KOPT-K1 (cell line): Measurements from ENCODE around the gene DNAL1.
"Not testable (repeated sequence)": the region's sequence is repeated elsewhere in the genome, so short reads cannot be mapped to it uniquely, and the experiment has no call there.

Source experiments
- H3K27ac ChIP-seq: fragments of 200-600 bp; sonication (generic); 2 replicates; pipeline ENCODE4 v1.5.1; 2016; ENCODE audit warnings: antibody characterized with exemption, mild to moderate bottlenecking, low read depth, low read length; ENCODE audit not compliant: poor library complexity, severe bottlenecking
- H3K36me3 ChIP-seq: fragments of 200-600 bp; sonication (generic); 2 replicates; pipeline ENCODE4 v1.5.1; 2017; ENCODE audit warnings: antibody characterized with exemption, mild to moderate bottlenecking, low read length, moderate library complexity; ENCODE audit not compliant: insufficient read depth
- H3K9me3 ChIP-seq: fragments of 200-600 bp; sonication (generic); 2 replicates; pipeline ENCODE4 v1.5.1; 2017; ENCODE audit warnings: antibody characterized with exemption, low read length, mild to moderate bottlenecking; ENCODE audit not compliant: insufficient read depth, poor library complexity, severe bottlenecking

The DNAL1 gene

DNA sequence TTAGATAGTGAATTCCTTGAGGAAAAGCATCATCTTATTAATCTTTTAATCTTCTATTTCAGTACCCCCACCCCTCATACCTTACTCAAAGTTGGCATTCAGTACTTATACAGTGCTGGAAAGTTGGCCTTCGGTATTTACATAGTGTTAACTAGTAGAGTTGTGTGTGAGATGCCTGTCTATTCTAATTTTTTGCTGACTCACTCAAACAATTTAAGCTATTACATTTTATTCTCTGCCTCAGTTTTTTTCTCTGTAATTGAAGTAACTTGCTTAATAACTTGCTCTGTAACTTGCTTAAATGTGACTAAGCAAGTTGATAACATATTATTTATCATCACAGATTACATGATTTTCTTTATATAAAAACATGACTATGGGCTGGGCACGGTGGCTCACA, 20.3 kb downstream of the DNAL1 start:
- Histone ChIP-seq H3K27ac (no peak overlapping the region), H3K36me3 (no peaks in the 10 kb centered on the region), H3K9me3 (no peaks in the 10 kb centered on the region)

DNA sequence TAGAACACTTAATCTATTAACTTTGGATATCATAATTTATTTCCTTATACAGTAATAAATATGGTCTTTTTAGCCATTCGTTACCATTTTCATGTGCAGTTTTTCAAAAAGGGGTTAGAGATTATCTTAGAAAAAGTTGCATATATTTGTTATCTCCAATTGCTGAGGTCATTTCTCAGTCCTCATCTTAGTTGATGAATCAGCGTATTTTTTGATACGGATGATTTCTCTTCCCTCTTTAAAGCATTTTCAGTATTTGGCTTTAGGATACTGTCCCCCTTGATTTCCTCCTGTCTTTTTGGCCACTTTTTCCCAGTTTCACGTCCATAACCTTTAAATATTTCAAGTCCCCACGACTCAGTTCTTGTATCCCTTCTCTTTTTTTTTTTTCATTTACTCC, 21.8 kb downstream of the DNAL1 start:
- Histone ChIP-seq H3K27ac (no peak overlapping the region), H3K36me3 (no peaks in the 10 kb centered on the region)

DNA sequence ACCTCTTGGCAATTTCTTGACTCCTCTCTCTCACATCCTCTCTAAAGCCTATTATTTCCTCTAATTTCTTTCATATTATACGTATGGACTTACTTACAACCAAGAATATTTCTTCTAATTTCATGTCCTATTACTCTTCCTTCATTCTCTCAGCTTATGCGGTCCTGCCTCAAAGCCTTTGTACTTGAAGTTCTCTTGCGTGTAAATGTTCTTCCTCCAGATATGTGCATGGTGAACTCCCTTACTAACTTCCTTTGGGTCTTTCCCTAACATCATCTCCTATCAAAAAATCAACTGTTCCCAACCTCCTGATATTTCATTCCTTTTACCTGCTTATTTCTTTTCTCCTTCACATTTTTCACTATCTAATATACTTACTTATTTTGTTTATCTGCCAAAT, 23.1 kb downstream of the DNAL1 start:
- no peak overlapping the region for H3K27ac ChIP-seq

More for the DNA sequence above, 21.8 kb downstream of the DNAL1 start:
- no peaks in the 10 kb centered on the region for H3K9me3 ChIP-seq

DNA sequence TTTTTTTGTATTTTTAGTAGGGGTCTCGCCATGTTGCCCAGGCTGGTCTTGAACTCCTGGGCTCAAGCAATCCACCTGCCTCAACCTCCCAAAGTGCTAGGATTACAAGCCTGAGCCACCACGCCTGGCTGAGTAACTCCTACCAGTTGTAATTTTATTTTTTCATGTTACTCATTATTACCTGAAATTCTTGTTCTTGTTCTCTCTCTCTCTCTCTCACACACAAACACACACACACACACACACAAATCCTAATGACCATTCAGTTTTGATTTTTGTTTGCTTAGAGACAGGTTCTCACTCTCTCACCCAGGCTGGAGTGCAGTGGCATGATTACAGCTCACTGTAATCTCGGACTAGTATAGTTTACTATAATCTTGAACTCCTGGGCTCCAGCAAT, 30.2 kb downstream of the DNAL1 start:
- Histone ChIP-seq H3K27ac (no peak overlapping the region), H3K36me3 (no peaks in the 10 kb centered on the region)

More for the DNA sequence above, 23.1 kb downstream of the DNAL1 start:
- Histone ChIP-seq H3K9me3 (no peaks in the 10 kb centered on the region), H3K36me3 (no peaks in the 10 kb centered on the region)

DNA sequence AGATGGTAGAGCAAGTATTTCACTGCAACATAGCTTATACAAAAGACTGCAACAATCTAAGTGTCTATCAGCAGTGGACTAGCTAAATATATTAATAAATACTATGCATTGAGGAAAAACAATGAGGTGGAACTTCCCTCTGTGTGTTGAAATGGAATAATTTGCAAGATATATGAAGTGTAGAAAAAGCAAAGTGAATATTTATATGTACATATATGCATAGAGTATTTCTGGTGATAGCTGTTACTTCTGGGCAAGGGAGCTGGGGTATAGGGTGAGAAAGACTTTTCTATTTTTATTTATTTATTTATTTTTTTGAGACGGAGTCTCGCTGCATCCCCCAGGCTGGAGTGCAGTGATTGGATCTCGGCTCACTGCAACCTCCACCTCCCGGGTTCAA, 33.9 kb downstream of the DNAL1 start:
- Histone ChIP-seq H3K27ac (no peak overlapping the region), H3K36me3 (no peaks in the 10 kb centered on the region), H3K9me3 (no peaks in the 10 kb centered on the region)

More for the DNA sequence above, 30.2 kb downstream of the DNAL1 start:
- no peaks in the 10 kb centered on the region for H3K9me3 ChIP-seq

DNA sequence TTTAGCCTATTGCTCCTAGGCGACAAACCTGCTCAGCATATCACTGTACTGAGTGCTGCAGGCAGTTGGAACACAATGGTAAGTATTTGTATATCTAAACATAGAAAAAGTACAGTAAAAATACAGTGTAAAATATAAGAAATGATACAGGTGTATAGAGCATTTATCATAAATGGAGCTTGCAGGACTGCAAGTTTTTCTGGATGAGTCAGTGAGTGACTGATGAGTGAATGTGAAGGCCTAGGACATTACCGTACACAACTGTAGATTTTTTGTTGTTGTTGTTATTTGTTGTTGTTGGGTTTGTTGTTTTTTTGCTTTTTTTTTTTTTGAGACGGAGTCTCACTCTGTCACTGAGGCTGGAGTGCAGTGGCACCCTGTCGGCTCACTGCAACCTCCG, 36.0 kb downstream of the DNAL1 start:
- Histone ChIP-seq H3K36me3 (no peaks in the 10 kb centered on the region), H3K27ac (no peak overlapping the region), H3K9me3 (no peaks in the 10 kb centered on the region)

DNA sequence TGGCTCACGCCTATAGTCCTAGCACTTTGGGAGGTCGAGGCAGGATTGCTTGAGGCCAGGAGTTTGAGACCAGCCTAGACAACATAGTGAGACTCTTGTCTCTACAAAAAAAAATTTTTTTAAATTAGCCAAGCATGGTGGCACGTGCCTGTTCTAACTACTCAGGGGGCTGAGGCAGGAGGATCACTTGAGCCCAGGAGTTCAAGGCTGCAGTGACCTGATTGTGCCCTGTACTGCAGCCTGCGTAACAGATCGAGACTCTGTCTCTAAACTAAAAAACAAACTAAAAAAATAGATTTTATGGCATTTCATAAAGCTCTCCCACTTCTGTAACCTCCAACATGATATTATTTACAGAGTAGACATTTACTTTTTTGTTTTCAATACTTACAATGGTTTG, 39.8 kb downstream of the DNAL1 start:
- no peaks in the 10 kb centered on the region for H3K36me3 ChIP-seq
- H3K9me3 ChIP-seq: no peaks in the 10 kb centered on the region
- no peak overlapping the region for H3K27ac ChIP-seq

DNA sequence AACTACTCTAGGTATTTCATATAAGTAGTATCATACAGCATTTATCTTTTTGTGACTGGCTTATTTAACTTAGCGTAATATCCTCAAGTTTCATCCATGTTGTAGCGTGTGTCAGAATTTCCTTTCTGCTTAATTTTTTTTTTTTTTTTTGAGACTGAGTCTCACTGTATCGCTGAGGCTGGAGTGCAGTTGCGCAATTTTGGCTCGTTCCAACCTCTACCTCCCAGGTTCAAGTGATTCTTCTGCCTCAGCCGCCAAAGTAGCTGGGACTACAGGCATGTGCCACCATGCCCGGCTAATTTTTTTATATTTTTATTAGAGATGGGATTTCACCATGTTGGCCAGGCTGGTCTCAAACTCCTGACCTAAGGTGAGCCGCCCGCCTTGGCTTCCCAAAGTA, 40.5 kb downstream of the DNAL1 start:
- Histone ChIP-seq H3K27ac (no peak overlapping the region), H3K9me3 (no peaks in the 10 kb centered on the region), H3K36me3 (no peaks in the 10 kb centered on the region)

DNA sequence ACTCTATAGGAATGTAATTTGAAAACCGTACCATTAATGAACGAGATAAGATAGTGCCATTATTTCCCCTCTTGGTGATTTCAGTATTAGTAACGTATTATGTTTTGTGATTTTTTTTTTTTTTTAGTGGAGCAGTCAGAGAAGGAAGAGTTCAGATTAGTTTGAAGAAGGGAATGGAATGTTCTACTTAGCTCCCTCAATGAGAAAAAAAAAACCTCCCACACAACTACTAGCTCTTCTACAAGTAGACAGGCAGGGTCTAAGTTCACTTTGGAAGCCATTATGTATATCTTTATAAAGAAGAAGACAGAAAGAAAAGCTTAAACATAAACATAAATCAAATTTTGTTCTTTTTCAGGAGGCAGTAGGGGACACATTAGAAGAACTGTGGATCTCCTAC, 42.1 kb downstream of the DNAL1 start:
- Histone ChIP-seq H3K36me3 (no peaks in the 10 kb centered on the region), H3K27ac (no peak overlapping the region), H3K9me3 (no peaks in the 10 kb centered on the region)

DNA sequence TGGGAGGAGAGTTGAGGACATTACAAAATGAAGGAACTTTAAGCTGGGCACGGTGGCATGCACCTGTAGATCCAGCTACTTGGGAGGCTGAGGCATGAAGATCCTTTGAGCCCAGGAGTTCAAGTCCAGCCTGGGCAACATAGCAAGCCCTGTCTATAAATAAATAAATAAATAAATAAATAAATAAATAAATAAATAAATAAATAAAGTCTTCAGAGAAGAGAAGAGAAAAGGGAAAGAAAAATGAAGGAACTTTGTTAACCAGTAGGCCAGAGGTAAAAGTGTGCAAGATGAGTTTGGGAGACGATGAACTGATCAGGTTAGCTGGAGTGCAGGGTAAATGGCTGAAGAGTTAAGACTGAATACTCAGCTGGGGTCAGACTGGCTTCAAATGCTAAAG, 49.3 kb downstream of the DNAL1 start:
- H3K9me3 ChIP-seq: no peaks in the 10 kb centered on the region
- no peaks in the 10 kb centered on the region for H3K36me3 ChIP-seq
- H3K27ac ChIP-seq: no peak overlapping the region

DNA sequence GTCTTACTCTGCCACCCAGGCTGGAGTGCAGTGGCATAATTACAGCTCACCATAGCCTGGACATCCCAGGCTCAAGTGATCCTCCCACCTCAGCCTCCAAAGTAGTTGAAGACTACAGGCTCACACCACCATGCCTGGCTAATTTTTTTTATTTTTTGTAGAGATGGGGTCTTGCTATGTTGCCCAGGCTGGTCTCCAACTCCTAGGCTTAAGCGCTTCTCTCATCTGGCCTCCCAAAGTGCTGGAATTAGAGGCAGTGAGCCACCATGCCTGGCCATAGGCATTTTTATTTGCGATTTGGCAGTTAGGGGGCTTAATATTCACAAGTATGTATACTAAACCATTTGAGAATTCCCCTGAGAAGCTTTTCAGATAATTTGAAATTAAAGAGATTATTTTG, 50.3 kb downstream of the DNAL1 start:
- H3K36me3 ChIP-seq: no peaks in the 10 kb centered on the region
- H3K27ac ChIP-seq: no peak overlapping the region
- H3K9me3 ChIP-seq: no peaks in the 10 kb centered on the region

DNA sequence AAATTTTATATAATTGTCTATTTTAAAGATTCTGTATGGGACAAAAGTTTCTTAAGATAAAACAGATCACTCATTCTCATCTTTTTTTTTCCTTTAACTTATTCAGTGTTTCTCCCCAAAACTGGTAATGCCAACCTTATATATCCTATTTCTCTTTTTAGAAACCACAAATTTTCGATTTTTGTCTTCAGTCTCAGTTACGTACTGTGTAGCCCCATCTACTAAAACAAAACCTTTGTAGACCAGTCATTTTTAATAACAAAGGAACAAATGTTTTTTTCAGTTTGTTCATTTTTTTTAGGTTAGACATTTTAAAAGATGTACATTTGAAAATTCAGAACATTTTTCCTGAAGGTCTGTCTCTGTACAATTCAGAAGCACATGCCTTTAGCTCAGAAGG, 51.2 kb downstream of the DNAL1 start:
- Histone ChIP-seq H3K9me3 (no peaks in the 10 kb centered on the region), H3K36me3 (no peaks in the 10 kb centered on the region), H3K27ac (no peak overlapping the region)

DNA sequence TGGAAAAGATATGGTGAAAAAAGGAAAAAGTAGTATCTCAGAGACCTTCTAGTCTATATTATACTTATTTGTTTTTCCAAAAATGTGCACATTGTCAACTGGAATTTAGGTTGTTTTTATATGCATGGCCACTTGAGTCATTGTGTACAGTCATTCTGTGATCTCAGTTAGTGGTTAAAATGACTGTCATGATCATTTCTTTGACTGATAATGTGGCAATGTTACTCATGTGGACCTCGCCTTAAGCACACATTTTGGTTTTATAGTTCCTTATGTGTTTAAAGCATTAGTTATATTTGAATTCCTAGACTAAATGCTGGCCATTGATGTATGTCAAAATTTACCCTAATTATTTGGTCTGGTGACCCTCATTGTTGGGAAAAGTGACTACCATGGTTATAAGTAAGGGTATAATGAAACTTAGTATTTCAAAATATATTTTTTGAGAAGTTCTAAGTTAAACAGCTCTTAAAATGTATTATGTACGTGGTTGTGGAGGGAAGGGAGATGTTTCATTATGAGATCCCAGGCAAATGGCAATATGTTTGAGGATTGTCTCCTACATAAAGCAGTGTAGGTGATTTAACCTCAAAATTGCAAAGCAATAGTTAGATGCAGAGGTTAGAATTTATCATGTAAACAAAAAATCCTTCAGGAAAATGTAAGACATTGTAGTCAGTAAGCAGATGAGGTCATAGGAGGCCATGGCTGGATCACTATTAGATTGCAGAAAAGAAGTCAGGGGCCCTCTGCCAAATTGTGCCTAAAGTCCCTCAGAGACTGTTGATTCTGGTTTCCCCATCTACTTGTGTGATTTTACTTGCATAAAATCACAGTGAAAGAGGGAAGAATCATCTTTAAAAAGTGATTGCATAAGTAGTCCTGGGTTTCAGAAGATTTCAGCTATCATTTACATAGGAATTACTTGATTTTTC, 51.9 kb downstream of the DNAL1 start:
- Histone ChIP-seq H3K9me3 (no peaks in the 10 kb centered on the region), H3K36me3 (no peaks in the 10 kb centered on the region), H3K27ac (no peak overlapping the region)

DNA sequence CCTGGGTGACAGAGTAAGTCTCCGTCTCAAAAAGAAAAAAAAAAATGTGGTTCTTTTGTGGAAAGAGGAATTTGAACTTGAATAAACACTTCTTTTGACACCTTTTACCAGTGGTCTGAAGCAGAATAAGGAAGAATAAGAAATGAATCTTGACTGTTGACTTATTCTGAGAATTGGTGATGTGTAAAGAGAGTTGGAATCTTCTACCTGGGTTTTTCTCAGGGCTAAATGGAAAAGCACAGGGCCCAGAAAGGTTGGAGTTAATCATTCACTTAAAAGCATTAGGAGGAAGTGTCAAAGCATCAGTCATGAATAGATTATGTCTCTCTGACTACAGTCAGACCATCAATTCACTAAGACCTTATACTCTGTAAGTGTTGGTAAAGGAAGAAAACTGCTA, 55.5 kb downstream of the DNAL1 start:
- Histone ChIP-seq H3K36me3 (no peaks in the 10 kb centered on the region), H3K27ac (no peak overlapping the region), H3K9me3 (no peaks in the 10 kb centered on the region)

DNA sequence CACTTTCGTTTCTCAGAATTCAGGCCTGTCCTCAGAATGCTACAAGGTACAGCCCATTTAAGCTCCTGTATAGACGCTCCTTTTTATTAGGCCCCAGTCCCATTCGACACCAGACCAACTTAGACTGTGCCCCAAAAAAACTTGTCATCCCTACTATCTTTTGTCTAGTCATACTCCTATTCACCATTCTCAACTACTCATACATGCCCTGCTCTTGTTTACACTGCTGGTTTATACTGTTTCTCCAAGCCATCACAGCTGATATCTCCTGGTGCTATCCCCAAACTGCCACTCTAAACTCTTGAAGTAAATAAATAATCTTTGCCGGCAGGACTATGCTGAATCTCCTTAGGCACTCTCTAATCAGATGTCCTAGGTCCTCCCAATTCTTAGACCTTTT, 63.3 kb downstream of the DNAL1 start:
- H3K36me3 ChIP-seq, H3K9me3 ChIP-seq, H3K27ac ChIP-seq: not testable (repeated sequence)

DNA sequence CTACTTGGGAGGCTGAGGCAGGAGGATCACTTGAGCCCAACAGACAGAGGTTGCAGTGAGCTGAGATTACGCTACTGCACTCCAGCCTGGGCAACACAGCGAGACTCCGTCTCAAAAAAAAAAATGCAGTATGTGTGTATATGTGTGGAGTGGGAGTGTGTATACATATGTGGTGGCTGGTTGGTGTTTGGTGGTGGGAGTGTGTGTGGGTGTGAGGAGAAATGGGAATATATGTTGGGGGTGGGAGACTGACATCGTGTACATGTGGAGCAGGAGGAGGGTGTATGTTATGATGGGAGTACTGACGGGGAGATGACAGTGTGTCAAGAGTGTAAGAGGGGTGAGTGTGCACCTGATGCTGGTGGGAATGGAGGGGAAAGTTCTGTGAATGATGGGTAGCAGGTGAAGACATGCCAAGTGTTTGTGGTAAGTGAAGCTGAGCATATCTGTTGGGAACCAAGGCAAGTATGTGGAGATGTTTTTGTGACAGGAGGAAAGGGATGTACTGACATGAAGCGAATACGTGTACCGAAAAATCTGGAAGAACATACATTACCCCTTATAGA, 65.2 kb downstream of the DNAL1 start:
- no peaks in the 10 kb centered on the region for H3K9me3 ChIP-seq
- H3K36me3 ChIP-seq: no peaks in the 10 kb centered on the region; the same call in 1 of the 2 replicates
- H3K27ac ChIP-seq: no peak overlapping the region
